Measurements from ENCODE around the gene ARHGEF5. TPM values are rescaled to one million over a fixed set of nuclear protein-coding genes. Genes with fewer than 3 reads are reported as not detected.
"Not testable (repeated sequence)": the region's sequence is repeated elsewhere in the genome, so short reads cannot be mapped to it uniquely, and the experiment has no call there.

The ARHGEF5 gene
- total RNA-seq, 4 donors from 2014 or later = 62.3 to 109 (median 86.3) TPM

DNA sequence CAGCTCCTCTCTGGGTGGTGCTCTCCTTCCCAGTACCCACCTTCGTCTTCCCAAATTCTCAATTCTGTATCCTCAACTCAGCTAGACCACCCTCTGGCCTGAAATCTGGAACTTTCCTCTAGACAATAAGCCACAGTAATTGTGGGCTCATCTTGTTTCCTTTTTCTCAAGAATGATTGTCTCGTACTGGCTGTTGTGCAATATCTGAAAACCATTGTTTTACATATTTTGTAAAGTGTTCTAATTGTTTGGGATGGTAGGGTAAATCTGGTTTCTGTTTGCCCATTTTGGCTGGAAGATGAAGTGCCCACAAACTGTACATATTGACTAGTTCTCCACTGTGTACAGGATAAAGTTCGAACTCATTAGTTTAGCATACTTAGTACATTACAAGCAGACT, 59.6 kb downstream of the ARHGEF5 start:
- H3K36me3 ChIP-seq = no peaks in the 10 kb centered on the region
- H3K9me3 ChIP-seq = no peaks in the 10 kb centered on the region
- 72% methylated on average over 3 of the region's 3 CpGs for WGBS
- no peak for TF ChIP-seq POLR2AphosphoS5 (IDR thresholded peaks at IDR 0.05)
- TF ChIP-seq EP300 (IDR thresholded peaks at IDR 0.05) = no peak
- TF ChIP-seq, protein P1, sequence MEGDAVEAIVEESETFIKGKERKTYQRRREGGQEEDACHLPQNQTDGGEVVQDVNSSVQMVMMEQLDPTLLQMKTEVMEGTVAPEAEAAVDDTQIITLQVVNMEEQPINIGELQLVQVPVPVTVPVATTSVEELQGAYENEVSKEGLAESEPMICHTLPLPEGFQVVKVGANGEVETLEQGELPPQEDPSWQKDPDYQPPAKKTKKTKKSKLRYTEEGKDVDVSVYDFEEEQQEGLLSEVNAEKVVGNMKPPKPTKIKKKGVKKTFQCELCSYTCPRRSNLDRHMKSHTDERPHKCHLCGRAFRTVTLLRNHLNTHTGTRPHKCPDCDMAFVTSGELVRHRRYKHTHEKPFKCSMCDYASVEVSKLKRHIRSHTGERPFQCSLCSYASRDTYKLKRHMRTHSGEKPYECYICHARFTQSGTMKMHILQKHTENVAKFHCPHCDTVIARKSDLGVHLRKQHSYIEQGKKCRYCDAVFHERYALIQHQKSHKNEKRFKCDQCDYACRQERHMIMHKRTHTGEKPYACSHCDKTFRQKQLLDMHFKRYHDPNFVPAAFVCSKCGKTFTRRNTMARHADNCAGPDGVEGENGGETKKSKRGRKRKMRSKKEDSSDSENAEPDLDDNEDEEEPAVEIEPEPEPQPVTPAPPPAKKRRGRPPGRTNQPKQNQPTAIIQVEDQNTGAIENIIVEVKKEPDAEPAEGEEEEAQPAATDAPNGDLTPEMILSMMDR (IDR thresholded peaks at IDR 0.05) = no peak
- no peak for TF ChIP-seq POLR2A (IDR thresholded peaks at IDR 0.05)
- no peak overlapping the region for H3K4me3 ChIP-seq
- no peak overlapping the region for H3K27ac ChIP-seq
- DNase-seq (ENCODE audit: low spot score in 2 of 2) = no peak
- H3K27me3 ChIP-seq = no peaks in the 10 kb centered on the region
- H3K4me1 ChIP-seq = peaks cover 14% of the 10 kb centered on the region

DNA sequence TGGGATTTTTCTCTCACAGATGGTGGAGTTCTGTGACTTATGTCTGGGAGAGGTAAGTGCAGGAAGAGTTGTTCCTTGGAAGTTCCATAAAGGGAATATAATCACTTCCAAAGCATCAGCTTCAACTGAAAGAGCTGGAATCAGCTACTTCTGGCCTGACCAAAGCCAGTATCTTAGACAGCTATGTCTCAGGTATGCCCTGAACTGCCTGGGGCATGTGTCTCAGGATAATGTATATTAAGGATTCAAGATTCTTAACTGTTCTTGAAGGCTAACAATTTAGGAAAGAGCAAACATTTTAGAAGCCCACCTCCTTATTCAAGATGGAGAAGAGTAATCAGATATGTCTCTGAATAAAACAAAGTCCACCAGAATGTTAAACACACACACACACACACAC, 60.7 kb downstream of the ARHGEF5 start:
- Histone ChIP-seq H3K36me3 (no peaks in the 10 kb centered on the region), H3K27me3 (no peaks in the 10 kb centered on the region), H3K27ac (peak overlapping the region; percentile 41), H3K4me3 (no peak overlapping the region), H3K9me3 (no peaks in the 10 kb centered on the region), H3K4me1 (peaks cover 4% of the 10 kb centered on the region)
- DNase-seq (ENCODE audit: low spot score in 2 of 2) = no peak
- TF ChIP-seq POLR2AphosphoS5 (IDR thresholded peaks at IDR 0.05) (no peak), EP300 (IDR thresholded peaks at IDR 0.05) (no peak), POLR2A (IDR thresholded peaks at IDR 0.05) (no peak)
- TF ChIP-seq, protein P1 (IDR thresholded peaks at IDR 0.05) = no peak

DNA sequence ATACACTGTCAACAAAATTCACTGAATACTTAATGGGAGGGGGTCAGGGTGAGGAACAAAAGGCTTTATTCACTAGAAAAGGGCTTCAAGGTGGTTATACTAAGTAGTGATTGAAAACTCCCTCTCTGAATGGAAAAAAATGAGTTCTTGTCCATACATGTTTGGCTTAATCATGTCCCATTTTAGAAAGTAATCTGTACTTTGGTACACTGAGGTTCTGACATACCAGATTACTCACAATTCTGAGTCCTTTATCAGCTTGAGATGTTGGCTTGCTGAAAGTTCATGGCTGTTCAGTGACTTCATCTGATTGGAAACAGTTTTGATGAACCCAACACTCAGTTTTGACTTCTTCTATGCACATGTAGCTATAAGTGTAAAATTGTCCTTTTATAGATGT, 61.1 kb downstream of the ARHGEF5 start:
- Histone ChIP-seq H3K4me1 (peaks cover 4% of the 10 kb centered on the region), H3K9me3 (no peaks in the 10 kb centered on the region), H3K27me3 (no peaks in the 10 kb centered on the region), H3K27ac (no peak overlapping the region), H3K4me3 (no peak overlapping the region), H3K36me3 (no peaks in the 10 kb centered on the region)
- TF ChIP-seq EP300 (IDR thresholded peaks at IDR 0.05) (no peak), POLR2A (IDR thresholded peaks at IDR 0.05) (no peak), POLR2AphosphoS5 (IDR thresholded peaks at IDR 0.05) (no peak)
- TF ChIP-seq, protein P1 (IDR thresholded peaks at IDR 0.05) = no peak
- DNase-seq (ENCODE audit: low spot score in 2 of 2) = no peak

DNA sequence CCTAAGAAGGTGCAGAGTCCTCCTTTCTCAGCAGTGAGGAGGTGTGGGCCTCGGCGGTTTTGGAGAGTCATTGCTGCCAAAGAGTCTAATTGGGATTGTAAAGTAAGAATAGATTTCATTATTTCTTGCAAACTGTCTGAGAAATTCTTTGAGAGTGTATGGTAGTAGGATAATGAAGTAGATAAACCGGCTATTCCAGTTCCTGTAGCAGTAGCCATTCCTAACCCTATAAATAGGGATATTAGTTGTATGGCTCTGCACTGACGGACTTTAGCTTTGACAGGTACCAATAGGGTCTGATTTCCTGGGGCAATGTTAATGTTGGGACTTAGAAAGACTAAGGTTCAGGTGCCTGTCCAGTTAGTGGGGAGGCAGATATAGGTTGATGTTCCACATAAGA, 63.7 kb downstream of the ARHGEF5 start:
- 60% methylated on average over 4 of the region's 4 CpGs for WGBS
- not testable (repeated sequence) for DNase-seq (ENCODE audit: low spot score in 2 of 2); H3K9me3 ChIP-seq; H3K36me3 ChIP-seq; H3K4me1 ChIP-seq; H3K4me3 ChIP-seq; H3K27ac ChIP-seq; H3K27me3 ChIP-seq

DNA sequence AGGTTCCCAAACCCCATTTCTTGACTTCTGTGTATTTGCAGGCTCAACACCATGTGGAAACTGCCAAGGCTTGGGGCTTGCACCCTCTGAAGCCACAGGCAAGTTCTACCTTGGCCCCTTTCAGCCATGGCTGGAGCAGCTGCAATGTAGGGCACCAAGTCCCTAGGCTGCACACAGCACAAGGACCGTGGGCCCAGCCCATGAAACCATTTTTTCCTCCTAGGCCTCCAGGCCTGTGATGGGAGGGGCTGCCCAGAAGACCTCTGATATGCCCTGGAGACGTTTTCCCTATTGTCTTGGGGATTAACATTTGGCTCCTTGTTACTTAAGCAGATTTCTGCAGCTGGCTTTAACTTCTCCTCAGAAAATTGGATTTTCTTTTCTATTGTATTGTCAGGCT, 72.3 kb downstream of the ARHGEF5 start:
- H3K4me1 ChIP-seq; H3K4me3 ChIP-seq; DNase-seq (ENCODE audit: low spot score in 2 of 2); H3K36me3 ChIP-seq; H3K27ac ChIP-seq; H3K27me3 ChIP-seq; H3K9me3 ChIP-seq: not testable (repeated sequence)
- WGBS = 49% methylated on average over 2 of the region's 2 CpGs

DNA sequence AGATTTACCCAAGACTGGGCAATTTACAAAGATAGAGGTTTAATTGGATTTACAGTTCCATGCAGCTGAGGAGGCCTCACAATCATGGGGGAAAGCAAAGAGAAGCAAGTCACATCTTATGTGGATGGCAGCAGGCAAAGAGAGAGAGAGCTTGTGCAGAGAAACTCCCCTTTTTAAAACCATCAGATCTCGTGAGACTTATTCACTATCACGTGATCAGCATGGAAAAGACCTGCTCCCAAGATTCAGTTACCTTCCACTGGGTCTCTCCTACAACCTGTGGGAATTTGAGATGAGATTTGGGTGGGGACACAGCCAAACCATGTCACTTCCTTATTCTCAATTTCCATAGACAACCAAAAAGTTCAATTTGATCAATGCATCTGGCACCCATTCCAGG, 73.2 kb downstream of the ARHGEF5 start:
- no peak for DNase-seq (ENCODE audit: low spot score in 2 of 2)
- Histone ChIP-seq H3K27me3 (no peaks in the 10 kb centered on the region), H3K27ac (no peak overlapping the region), H3K4me3 (no peak overlapping the region), H3K4me1 (no peaks in the 10 kb centered on the region), H3K36me3 (no peaks in the 10 kb centered on the region), H3K9me3 (no peaks in the 10 kb centered on the region)
- 80% methylated on average over 2 of the region's 2 CpGs for WGBS
- TF ChIP-seq POLR2A (IDR thresholded peaks at IDR 0.05) = no peak
- no peak for TF ChIP-seq EP300 (IDR thresholded peaks at IDR 0.05)

Other genes with a start within 250 kb of the ARHGEF5 start
- not detected for gene OR2A2, start 245.8 kb upstream of the ARHGEF5 start, total RNA-seq
- not detected for gene OR2A14, start 232.2 kb upstream of the ARHGEF5 start, total RNA-seq
- 10 to 100 TPM in 3 of 4 donors, 1 to 10 TPM in 1; 7.5 to 35.0 (median 20.2) TPM for gene CTAGE4, start 171.9 kb upstream of the ARHGEF5 start, total RNA-seq
- 10 to 100 TPM; 15.5 to 31.6 (median 17.4) TPM for gene ARHGEF35, start 159.6 kb upstream of the ARHGEF5 start, total RNA-seq
- under 1 TPM in 1 of 4 donors, not detected in 3; 0.56 TPM for gene OR2A42, start 115.8 kb upstream of the ARHGEF5 start, total RNA-seq
- gene OR2A7, start 90.6 kb upstream of the ARHGEF5 start, total RNA-seq = 10 to 100 TPM; 14.6 to 64.2 (median 42.0) TPM
- gene CTAGE8, start 86.1 kb upstream of the ARHGEF5 start, total RNA-seq = 10 to 100 TPM in 2 of 4 donors, 1 to 10 TPM in 2; 4.7 to 16.7 (median 7.8) TPM
- not detected for gene OR2A1, start 43.0 kb upstream of the ARHGEF5 start, total RNA-seq
- not detected for gene NOBOX, start 48.3 kb downstream of the ARHGEF5 start, total RNA-seq

All from suprapubic skin (tissue), 4 donors.